HG03139 (cell line): Measurements from ENCODE around the gene DDX25.
"Not testable (repeated sequence)": the region's sequence is repeated elsewhere in the genome, so short reads cannot be mapped to it uniquely, and the experiment has no call there.

Experiments
- ATAC-seq: cut with Tn5 transposase; IDR thresholded peaks from one replicate; pipeline ENCODE4 v1.9.1; 2021; ENCODE audit not compliant: unreplicated experiment

Gene DDX25

DNA sequence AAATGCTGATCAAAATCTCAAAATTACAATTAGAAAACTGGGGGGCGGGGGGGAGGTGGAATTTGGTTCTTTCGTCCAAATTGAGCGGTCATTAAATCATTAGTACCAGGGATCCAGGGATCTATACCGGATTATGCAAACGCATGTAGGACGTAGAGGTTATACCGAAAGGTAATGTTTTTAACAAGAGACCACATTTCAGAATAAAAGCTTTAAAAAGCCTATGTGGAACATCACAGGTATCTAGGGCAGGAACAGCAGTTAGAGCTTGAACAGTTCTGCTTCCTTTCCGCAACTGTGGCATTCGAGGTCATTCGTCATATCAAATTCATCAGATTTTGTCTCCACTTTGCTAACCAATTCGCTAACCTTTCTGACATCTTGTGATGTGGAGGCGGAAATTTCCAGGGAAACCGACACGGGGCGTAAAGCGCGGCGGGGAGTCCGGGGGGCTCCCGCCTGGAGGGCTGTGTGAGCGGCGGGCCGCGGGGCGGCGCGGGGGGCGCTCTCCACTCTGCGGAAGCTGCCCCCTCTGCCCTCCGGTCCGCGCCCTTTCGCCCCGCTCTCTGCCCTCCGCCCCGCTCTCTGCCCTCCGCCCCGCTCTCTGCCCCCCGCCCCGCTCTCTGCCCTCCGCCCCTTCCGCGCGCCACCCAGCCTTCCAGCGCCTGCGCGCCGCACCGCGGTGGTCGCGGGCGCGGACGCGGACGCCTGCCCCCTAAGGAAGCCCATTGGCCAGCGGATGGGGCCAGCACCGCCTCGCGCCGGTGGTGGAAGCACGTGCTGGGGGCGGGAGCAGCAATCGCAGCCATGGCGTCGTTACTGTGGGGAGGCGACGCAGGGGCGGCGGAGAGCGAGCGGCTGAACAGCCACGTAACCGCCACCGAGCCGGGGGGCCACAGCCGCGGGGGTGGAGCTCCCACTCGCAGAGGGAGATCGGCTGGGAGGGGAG, at the start of gene DDX25:
Gene DDX25, plus strand, starts transcription at position 798 of the 949 bp plus-strand sequence. Its CDS starts 10 bp downstream, at position 808.
- ATAC-seq: no peak

DNA sequence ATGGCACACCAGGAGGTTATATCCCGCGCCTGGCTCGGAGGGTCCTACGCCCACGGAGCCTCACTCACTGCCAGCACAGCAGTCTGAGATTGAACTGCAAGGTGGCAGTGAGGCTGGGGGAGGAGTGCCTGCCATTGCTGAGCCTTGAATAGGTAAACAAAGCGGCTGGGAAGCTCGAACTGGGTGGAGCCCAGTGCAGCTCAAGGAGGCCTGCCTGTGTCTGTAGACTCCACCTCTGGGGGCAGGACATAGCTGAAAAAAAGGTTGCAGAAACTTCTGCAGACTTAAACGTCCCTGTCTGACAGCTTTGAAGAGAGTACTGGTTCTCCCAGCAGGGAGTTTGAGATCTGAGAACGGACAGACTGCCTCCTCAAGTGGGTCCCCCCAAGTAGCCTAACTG, 46.6 kb upstream of the DDX25 start:
- ATAC-seq: not testable (repeated sequence)

DNA sequence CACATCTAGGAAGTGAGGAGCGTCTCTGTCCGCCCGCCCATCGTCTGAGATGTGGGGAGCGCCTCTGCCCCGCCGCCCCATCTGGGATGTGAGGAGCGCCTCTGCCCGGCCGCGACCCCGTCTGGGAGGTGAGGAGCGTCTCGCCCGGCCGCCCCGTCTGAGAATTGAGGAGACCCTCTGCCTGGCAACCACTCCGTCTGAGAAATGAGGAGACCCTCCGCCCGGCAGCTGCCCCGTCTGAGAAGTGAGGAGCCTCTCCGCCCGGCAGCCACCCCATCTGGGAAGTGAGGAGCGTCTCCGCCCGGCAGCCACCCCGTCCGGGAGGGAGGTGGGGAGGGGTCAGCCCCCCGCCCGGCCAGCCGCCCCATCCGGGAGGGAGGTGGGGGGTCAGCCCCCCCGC, 41.5 kb upstream of the DDX25 start:
- not testable (repeated sequence) for ATAC-seq

DNA sequence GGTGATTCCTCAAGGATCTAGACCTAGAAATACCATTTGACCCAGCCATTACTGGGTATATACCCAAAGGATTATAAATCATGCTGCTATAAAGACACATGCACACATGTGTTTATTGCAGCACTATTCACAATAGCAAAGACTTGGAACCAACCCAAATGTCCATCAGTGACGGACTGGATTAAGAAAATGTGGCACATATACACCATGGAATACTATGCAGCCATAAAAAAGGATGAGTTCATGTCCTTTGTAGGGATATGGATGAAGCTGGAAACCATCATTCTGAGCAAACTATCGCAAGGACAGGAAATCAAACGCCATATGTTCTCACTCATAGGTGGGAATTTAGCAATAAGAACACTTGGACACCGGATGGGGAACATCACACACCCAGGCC, 39.0 kb upstream of the DDX25 start:
- not testable (repeated sequence) for ATAC-seq

DNA sequence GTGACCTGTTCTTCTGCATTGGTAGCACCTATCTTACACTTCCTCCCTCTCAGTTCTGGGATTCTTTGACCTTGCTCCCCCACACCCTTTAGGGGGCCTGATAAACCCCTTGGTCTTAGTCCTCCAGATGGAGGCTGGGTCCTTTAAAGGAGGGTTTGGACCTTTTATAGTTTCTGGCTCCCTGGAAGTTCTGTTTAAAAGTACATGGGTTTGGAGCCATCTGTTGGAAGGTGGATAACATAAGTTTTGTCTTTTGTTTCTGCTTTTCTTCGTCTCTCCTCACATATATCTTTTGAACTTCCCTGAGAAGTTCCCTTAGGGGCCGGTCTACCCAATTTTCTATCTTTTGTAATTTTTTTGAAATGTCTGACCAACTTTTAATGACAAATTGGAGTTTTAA, 34.8 kb upstream of the DDX25 start:
- no peak for ATAC-seq

DNA sequence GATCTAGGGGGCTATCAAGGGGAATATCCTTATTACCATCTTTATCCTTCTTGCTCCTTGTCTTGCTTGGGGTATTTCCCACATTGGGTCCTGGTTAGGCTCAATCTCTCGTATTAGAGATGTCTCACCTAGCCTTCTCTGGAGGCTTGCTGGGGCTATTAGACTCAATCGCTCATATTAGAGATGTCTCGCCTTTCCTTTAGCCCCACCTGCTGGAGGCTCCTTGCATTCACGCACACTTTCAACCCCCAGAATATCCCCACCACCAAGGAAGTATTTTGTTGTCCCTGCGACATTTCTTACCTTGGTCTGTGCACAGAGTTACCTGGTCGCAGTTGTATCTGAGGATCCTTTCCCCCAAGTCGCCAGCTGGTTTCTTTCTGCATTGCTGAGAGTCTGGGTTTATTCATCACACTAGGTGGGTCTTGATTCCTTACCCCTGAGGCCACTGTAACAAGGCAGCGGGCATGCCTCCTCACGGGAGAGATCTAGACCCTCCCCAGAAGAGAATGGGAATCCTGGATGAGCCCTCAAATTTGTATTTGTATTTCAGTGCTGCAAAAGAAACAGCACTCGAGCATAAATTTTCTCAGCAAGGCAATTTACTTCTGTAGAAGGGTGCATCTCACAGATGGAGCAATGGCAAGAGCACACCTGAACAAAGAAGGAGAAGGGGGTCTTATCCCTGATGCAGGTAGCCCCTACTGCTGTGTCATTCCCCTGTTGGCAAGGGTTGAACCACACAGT, 32.7 kb upstream of the DDX25 start:
- ATAC-seq: no peak

DNA sequence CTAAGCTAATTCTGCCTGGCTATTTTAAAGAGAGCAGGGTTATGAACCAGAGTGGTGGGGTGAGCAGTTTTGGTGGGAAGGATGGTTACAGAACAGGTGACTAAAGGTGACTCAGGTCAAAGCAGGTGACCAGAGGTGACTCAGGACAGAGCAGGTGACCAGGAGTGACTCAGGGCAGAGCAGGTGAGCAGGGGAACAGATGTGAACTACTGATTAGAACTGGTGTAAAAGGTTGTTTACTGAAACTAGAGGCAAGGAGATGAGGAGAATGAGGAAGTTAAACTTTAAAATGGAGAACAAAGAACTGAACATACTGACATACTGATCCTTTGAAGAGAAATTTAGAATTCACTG, 32.2 kb upstream of the DDX25 start:
- ATAC-seq: no peak

DNA sequence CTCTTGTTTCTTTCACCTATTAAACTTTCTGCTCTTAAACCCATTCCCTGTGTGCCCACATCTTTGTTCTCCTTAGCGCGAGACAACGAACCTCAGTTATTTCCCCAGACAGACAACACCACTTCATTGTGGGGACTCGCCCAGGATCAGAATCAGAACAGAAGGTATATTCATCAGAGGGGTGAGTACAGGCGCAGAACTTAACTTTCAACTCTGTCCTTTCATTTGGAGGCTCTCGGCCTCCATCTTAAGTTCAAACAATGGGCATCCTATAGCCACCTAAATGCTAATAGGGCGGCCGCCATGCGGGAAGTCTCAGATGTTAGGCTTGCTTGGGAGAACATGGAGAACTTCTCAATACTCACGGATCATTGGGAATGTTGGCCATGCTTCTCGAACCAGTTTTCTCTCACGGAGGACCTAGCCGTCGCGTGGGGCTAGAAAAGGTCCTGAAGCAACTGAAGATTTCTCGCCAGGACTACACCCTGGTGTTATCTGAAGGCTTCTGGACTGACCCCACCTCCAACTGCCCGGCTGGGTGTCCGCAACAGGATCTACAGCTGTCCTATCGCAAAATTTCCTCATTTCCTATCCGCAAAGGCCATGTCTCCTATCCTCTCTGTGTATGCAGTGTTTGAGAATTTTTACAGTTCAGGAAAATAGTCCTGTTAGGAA, 30.3 kb upstream of the DDX25 start:
- no peak for ATAC-seq

DNA sequence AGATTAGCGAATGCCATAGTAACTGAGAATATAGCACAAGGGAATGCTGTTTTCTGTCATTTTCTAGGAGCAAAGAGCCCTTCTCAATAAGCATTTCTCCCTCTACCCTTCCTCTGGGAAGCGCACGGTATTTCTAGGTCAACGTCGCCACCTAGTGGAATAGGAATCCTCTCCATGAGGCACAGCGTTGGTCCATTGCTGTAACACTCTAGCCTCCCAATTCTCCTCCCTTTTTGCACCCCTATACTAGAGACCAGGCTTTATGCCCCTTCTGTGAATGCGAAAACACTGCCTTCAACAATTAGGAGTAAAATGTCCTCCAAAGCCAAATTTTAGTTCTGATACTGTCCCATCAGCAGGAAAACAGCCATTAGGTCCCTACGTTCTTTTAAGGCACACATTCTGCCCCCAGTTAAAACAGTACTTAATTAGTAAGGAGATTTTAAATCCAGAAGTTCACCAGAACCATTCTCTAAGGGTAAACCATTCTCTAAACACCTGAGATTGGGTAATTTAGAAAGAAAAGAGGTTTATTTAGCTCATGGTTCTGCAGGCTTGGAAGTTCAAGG, 29.7 kb upstream of the DDX25 start:
- ATAC-seq: no peak

DNA sequence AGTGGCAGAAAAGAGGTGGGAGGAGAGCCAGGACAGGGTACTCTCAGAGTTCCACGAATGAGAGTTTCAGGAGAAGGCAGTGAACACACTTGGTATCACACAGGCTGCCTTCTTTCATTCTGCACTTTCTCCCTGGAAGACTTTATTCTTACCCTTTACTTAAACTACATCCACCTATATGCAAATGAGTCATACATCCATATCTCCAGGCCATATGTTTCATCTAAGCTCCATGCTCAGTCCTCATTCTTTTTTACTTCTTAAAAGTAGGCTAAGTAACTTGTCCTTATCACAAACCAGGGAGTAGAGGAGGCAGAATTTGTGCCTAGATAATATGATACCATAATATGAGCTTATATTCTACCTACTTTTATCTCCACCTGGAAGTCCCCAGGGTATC, 23.0 kb upstream of the DDX25 start:
- ATAC-seq: no peak

DNA sequence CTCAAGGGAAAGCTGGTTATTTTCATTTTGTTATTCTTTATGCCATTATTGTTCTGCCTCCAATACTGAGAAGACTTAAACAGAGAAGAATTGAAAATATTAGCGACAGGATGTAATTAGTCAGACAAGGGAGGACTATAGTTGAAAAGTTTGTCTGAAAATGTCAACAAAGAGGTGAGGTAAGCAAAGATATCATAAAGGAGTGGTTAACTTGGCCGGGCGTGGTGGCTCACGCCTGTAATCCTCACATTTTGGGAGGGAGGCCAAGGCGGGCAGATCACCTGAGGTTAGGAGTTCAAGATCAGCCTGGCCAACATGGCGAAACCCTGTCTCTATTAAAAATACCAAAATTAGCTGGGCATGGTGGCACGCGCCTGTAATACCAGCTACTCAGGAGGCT, 20.9 kb upstream of the DDX25 start:
- no peak for ATAC-seq

DNA sequence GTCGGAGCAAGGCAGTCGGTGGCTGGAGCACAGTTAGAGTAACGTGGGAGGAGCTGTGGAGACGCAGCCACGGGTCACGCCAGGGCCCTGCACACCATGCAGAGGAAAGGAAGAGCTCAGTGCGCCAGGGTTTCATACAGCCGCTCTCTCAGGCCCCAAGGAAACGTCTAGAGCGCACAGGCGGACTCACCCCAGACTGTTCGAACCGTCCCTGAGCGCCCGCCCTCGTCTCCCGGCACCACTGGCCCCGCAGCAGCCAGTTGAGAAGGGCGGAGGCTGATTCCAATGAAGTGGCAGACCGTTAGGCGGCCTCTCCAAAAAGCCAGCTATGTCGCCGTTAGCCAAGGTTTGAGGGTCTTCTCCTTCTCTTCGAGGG, 17.3 kb upstream of the DDX25 start:
- ATAC-seq: peak; percentile 36

DNA sequence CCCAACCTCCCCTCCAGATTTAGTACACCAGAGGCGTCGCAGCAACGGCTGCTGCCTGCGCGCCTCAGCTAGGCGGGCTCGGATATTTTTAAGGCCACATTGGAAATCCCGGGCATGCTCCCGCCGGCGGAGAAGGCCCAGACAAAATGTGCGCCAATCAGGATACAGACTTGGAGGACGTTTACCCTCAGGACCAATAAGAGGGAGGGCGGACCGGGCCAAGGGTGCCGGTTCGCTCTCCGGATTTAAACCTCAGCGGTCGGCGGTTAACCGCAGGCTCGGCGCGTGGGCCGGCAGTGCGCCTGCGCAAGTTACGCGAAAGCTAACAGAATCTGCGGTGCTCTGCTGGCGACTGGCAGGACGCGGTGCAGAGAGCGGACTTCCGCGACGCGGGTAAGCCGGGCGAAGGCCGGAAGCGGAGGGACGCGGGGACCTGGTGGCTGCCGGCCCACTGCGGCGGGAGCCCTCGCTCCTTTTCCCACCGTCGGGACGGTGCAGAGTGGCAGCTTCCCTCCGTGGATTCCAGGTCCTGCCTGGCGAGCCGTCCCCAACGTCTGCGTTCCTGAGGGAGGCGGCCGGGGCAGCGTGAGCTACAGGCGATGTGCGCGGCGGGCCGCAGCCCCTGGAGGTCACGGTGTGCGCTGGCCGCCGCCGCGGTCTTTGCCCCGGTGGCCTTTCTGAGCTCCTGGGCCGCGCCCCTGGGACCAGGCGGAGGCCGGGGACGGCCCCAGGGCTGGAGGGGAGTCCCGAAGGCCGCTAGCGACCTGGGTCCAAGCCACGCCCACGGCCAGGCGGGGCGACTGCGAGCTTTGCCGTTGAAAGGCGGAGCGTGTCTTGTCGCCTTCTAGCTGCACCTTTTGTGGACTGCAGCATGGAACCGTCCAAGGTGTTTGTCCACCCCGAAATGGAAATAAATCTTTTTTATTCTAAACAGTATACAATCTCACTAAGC, 16.7 kb upstream of the DDX25 start, which contains the start of gene HYLS1:
Gene HYLS1, plus strand, starts transcription at position 296 of the 952 bp plus-strand sequence. CDS start 11,701 bp downstream, outside the sequence.
- ATAC-seq: peak; percentile 86

DNA sequence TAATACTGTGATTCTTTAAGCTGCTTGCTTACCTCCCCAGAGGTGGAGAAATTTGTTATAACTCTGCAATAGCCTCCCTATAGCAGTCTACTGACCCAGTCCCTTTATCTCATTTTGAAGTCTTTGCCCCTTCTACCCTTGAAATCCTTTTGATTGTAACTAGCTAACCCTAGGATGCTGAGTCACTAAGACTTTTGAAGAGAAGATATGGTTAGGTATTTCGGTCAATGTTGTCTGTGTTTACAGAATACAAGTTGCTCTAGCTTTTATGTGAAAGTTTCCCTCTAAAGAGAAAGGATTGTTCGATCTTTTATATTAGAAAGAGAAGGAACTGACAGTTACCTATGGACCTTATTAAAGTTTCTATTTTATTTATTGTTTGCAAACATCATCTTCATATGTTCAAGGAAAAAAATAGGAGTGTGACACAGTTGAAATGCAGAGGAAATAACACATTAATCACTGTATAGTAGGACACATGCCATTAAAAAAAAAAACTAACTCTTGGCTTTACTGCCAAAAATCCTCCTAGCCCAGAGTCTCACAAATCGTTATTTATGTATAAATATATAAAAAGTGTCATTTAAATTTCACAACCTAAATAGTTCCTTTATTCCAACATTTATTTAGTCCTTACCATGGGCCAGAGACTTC, 13.7 kb upstream of the DDX25 start:
- no peak for ATAC-seq

DNA sequence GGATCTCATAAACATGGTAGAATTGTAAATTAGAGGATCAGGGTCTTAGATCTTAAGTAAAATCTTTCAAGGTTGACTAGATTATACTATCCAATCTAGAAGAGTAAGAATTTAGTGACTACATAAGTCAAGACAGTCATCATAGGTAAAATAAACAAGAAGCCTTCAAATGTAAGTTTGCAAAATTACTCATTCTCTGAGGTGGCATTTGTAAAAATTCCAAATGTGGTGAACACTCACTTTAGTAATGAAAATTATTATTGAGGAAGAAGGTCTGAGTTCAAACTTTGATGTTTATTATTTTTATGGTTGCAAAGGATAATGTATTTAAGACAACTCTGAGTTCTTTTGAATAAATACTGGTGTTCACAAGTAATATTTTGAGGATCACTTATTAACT, 12.2 kb upstream of the DDX25 start:
- no peak for ATAC-seq

DNA sequence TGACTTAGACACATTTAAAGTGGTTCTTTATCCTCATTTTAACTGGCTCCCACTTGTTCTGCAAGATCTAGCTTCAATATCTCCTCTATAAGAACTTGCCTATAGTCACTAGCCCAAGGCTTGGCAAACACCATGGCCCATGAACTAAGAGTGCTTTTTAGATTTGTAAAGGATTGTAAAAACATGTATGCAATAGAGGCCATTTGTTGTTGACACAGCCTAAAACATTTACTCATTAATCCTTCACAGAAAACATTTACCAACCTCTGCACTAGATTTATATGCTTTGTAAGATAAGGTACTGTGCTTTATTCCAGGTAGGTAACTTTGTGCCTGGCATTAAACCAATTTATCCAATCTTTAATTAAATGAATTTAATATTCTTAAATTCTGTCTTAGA, 11.3 kb upstream of the DDX25 start:
- ATAC-seq: no peak

DNA sequence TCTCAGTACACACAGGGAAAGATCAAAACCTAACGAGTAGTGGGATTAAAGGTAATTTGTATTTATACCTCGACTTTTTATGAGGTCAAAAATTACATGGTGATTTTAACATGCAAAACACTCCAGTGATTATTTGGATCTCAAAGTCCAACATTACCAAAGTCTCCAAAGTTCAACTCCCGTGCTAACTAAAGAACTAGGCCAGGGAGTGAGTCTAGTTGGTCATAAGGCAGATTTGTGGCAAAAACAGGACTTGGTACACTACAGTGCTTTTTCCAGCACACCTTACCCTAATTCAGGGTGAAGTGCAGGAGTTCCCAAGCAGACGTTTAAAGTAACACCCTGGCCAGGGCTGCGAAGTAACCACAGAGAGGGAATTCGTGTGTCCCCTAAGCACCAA, 2.4 kb upstream of the DDX25 start:
- ATAC-seq: no peak

DNA sequence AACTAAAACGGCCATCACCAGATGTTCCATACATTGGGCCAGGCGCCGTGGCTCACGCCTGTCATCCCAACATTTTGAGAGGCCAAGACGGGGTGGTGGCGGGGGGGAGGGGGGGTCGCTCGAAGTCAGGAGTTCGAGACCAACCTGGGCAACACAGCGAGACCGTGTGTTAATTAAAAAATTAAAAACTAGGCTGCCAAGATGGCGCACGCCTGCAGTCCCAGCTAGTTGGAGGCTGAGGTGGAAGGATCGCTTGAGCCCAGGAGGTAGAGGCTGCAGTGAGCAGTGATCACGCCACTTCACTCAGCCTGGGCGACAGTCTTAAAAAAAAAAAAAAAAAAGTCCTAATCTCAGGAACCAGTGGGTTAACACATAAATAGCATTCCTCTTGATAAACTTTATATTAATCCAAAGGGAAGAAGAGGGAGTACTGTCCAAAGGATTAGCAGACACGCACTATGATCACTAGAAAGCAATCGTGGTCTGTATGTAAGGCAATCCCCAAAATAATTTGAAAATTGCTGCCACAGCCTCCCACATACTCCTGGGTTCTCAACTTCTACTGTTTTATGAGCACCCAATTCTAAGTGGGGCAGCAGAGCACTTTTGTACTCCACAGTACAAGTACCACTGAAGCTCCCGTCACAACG, 1.9 kb upstream of the DDX25 start:
- ATAC-seq: no peak
